ENCODE measurements around the gene PTPRZ1.

GRCh38 chr7:121945480-121946236 is 72.7 kb downstream of the PTPRZ1 start:
- TF ChIP-seq CTCF (IDR thresholded peaks at IDR 0.05; ENCODE audit: insufficient read depth, low read length, poor library complexity, severe bottlenecking) (no peak), EZH2phosphoT487 (conservative IDR thresholded peaks at IDR 0.05; ENCODE audit: low read length) (no peak)

All from SU-DHL-6 (cell line).